Neural cell (in vitro differentiated cells): ENCODE measurements around the gene USF1. TPM values are rescaled to one million over a fixed set of nuclear protein-coding genes. Genes with fewer than 3 reads are reported as not detected.

Experiments
- H2AFZ ChIP-seq: fragments of 200-600, 300-800 bp; sonication (generic), shearing (Covaris generic); 2 replicates; pipeline ENCODE4 v1.6.0; 2014; ENCODE audit warnings: low read depth, mild to moderate bottlenecking, antibody characterized with exemption, low read length, moderate library complexity
- H3F3A ChIP-seq: fragments of 200-600 bp; shearing (Covaris generic); 2 replicates; pipeline ENCODE4 v1.6.1; 2016; ENCODE audit warnings: mild to moderate bottlenecking, moderate library complexity, mixed read lengths, antibody characterized with exemption, low read length; ENCODE audit not compliant: insufficient read depth, poor library complexity, severe bottlenecking
- H3K27ac ChIP-seq: fragments of 200-600, 300-800 bp; sonication (generic), shearing (Covaris generic); 2 replicates; pipeline ENCODE4 v1.5.1; 2014; ENCODE audit warnings: mild to moderate bottlenecking, low read length, moderate library complexity
- H3K27me3 ChIP-seq: fragments of 300-800, 200-600 bp; sonication (generic), shearing (Covaris generic); 2 replicates; pipeline ENCODE4 v1.6.0; 2014; ENCODE audit warnings: mild to moderate bottlenecking, low read depth, low read length, moderate library complexity; ENCODE audit not compliant: insufficient read depth
- H3K36me3 ChIP-seq: fragments of 300-800, 200-600 bp; sonication (generic), shearing (Covaris generic); 2 replicates; pipeline ENCODE4 v1.5.1; 2014; ENCODE audit warnings: mild to moderate bottlenecking, antibody characterized with exemption, low read length, moderate library complexity; ENCODE audit not compliant: insufficient read depth
- H3K4me2 ChIP-seq: fragments of 300-800, 200-600 bp; sonication (generic), shearing (Covaris generic); 2 replicates; pipeline ENCODE4 v1.6.0; 2014; ENCODE audit warnings: mild to moderate bottlenecking, low read length
- H3K4me3 ChIP-seq: fragments of 300-800, 200-600 bp; sonication (generic), shearing (Covaris generic); 2 replicates; pipeline ENCODE4 v1.5.1; 2014; ENCODE audit warnings: mild to moderate bottlenecking, low read length, moderate library complexity
- H3K79me2 ChIP-seq: fragments of 200-600 bp; shearing (Covaris generic); replicated peaks from 2 replicates; pipeline ENCODE4 v1.6.0; 2014; ENCODE audit warnings: mild to moderate bottlenecking, low read length, moderate library complexity; ENCODE audit not compliant: insufficient read depth
- H3K9ac ChIP-seq: fragments of 300-800, 200-600 bp; sonication (generic), shearing (Covaris generic); 2 replicates; pipeline ENCODE4 v1.6.1; 2016; ENCODE audit warnings: mild to moderate bottlenecking, low read length, mixed read lengths
- H3K9me2 ChIP-seq: fragments of 200-600 bp; shearing (Covaris generic); 2 replicates; pipeline ENCODE4 v1.6.1; 2016; ENCODE audit warnings: mild to moderate bottlenecking, low read length, mixed read lengths; ENCODE audit not compliant: insufficient read depth
- H3K9me3 ChIP-seq: fragments of 200-600, 300-800 bp; sonication (generic), shearing (Covaris generic); 2 replicates; pipeline ENCODE4 v1.6.1; 2016; ENCODE audit warnings: mild to moderate bottlenecking, mixed run types, low read length, moderate library complexity, mixed read lengths
- H4K20me1 ChIP-seq: fragments of 200-600 bp; shearing (Covaris generic); 2 replicates; pipeline ENCODE4 v1.6.1; 2016; ENCODE audit warnings: mild to moderate bottlenecking, mixed run types; ENCODE audit not compliant: insufficient read depth
- CTCF ChIP-seq: fragments of 450-650 bp; IDR thresholded peaks from 2 replicates; pipeline ENCODE4 v1.5.1; 2014; ENCODE audit warnings: antibody characterized with exemption, mild to moderate bottlenecking, moderate library complexity; ENCODE audit not compliant: poor library complexity, severe bottlenecking
- EP300 ChIP-seq: fragments of 450-650 bp; conservative IDR thresholded peaks from 2 replicates; pipeline ENCODE4 v1.6.1; 2014; ENCODE audit warnings: antibody characterized with exemption, mild to moderate bottlenecking, moderate library complexity; ENCODE audit not compliant: poor library complexity, severe bottlenecking
- EZH2 ChIP-seq: fragments of 200-600, 300-800 bp; shearing (Covaris generic), sonication (generic); IDR thresholded peaks from 2 replicates; pipeline ENCODE4 v1.6.1; 2014; ENCODE audit warnings: antibody characterized with exemption, low read length, borderline replicate concordance, mild to moderate bottlenecking; ENCODE audit not compliant: insufficient read depth, poor library complexity, severe bottlenecking
- MXI1 ChIP-seq: fragments of 450-650 bp; conservative IDR thresholded peaks from 2 replicates; pipeline ENCODE4 v1.6.1; 2014; ENCODE audit warnings: antibody characterized with exemption, mild to moderate bottlenecking; ENCODE audit not compliant: poor library complexity, severe bottlenecking
- POLR2AphosphoS5 ChIP-seq: IDR thresholded peaks from 2 replicates; pipeline ENCODE4 v1.6.1; 2012
- RAD21 ChIP-seq: fragments of 450-650 bp; conservative IDR thresholded peaks from 2 replicates; pipeline ENCODE4 v1.6.1; 2014; ENCODE audit warnings: antibody characterized with exemption, mild to moderate bottlenecking, moderate library complexity
- REST ChIP-seq: IDR thresholded peaks from 2 replicates; pipeline ENCODE4 v1.6.1; 2012; ENCODE audit warnings: borderline replicate concordance
- SMC3 ChIP-seq: fragments of 450-650 bp; conservative IDR thresholded peaks from 2 replicates; pipeline ENCODE4 v1.6.1; 2014; ENCODE audit warnings: antibody characterized with exemption, mild to moderate bottlenecking, moderate library complexity; ENCODE audit not compliant: poor library complexity
- TAF1 ChIP-seq: IDR thresholded peaks from 2 replicates; pipeline ENCODE4 v1.6.1; 2012; ENCODE audit warnings: low read depth
- polyA plus RNA-seq: library from polyadenylated mRNA; depleted of rRNA; stranded (reverse); fragments of >200 nt; gene quantifications from 2 replicates; pipeline ENCODE4 v1.2.3, GENCODE V29; 2014

USF1 gene
- polyA plus RNA-seq, 1 donor from 2014 or later = 366 TPM

GRCh38 chr1:161013131-161013487 lies 32.7 kb downstream of the USF1 start:
- Histone ChIP-seq H3K79me2 (no peaks in the 10 kb centered on the region), H3K9me2 (no peaks in the 10 kb centered on the region), H3F3A (no peaks in the 10 kb centered on the region), H3K9me3 (no peaks in the 10 kb centered on the region), H3K4me2 (no peak overlapping the region), H3K27me3 (no peaks in the 10 kb centered on the region), H3K36me3 (no peaks in the 10 kb centered on the region), H4K20me1 (no peaks in the 10 kb centered on the region), H3K9ac (no peak overlapping the region), H2AFZ (no peak overlapping the region), H3K27ac (no peak overlapping the region), H3K4me3 (no peak overlapping the region)
- TF ChIP-seq EZH2 = no peak
- no peak for TF ChIP-seq EP300
- TF ChIP-seq RAD21 = no peak
- no peak for TF ChIP-seq CTCF
- no peak for TF ChIP-seq MXI1
- no peak for TF ChIP-seq SMC3
- no peak for TF ChIP-seq TAF1
- no peak for TF ChIP-seq POLR2AphosphoS5
- TF ChIP-seq REST = no peak

- H3K9ac ChIP-seq = no peak overlapping the region
- H3K9me2 ChIP-seq = no peaks in the 10 kb centered on the region
- no peaks in the 10 kb centered on the region for H3K79me2 ChIP-seq
- H3K4me2 ChIP-seq = no peak overlapping the region
- no peaks in the 10 kb centered on the region for H3K9me3 ChIP-seq
- H3K27me3 ChIP-seq = no peaks in the 10 kb centered on the region
- H3K36me3 ChIP-seq = no peaks in the 10 kb centered on the region
- H3F3A ChIP-seq = no peaks in the 10 kb centered on the region
- H2AFZ ChIP-seq = no peak overlapping the region
- no peak overlapping the region for H3K4me3 ChIP-seq
- H4K20me1 ChIP-seq = no peaks in the 10 kb centered on the region
- TF ChIP-seq REST (no peak), SMC3 (no peak), RAD21 (no peak), CTCF (no peak), EZH2 (no peak), TAF1 (no peak), POLR2AphosphoS5 (no peak), EP300 (no peak), MXI1 (no peak)
- no peak overlapping the region for H3K27ac ChIP-seq
Observed at GRCh38 chr1:161012420-161012819, 33.4 kb downstream of the USF1 start.
